ENCODE results near the gene DENND1A. TPM values are rescaled to one million over a fixed set of nuclear protein-coding genes. Genes with fewer than 3 reads are reported as not detected.

Gene DENND1A
- total RNA-seq, 1 experiment from 2014 or later: 19.7 TPM

- intact Hi-C loops (cut with micrococcal nuclease; ENCODE audit: unreplicated experiment) (no loop called here), in situ Hi-C loops (cut with HindIII; ENCODE audit: low pct_unique_long_range_greater_than_20kb, low sequenced_read_pairs) (no loop called here)
- CTCF ChIA-PET: no interaction called here
- no peak overlapping the region for H3K4me3 ChIP-seq (ENCODE audit: low read depth in 2 of 2, low read length in 2 of 2)
- H3K27me3 ChIP-seq (ENCODE audit: control insufficient read depth, insufficient read depth, low read length): no peaks in the 10 kb centered on the region
- BruUV-seq (replicated peaks): no TSS peak
- no peaks in the 10 kb centered on the region for H3K4me1 ChIP-seq (ENCODE audit: control insufficient read depth, insufficient read depth, low read length)
- POLR2A ChIA-PET: no interaction called here
- no peak for TF ChIP-seq SIN3A (IDR thresholded peaks at IDR 0.05; ENCODE audit: borderline replicate concordance, insufficient read depth, low read depth, low read length)
- no peak for TF ChIP-seq REST (IDR thresholded peaks at IDR 0.05; ENCODE audit: insufficient read depth in 1 of 2, low read depth in 2 of 2, low read length in 1 of 2)
- TF ChIP-seq CTCF (IDR thresholded peaks at IDR 0.05): no peak
- no peak for TF ChIP-seq POLR2AphosphoS5 (IDR thresholded peaks at IDR 0.05; ENCODE audit: low read depth, low read length)
- no peak for TF ChIP-seq TCF7L2 (IDR thresholded peaks at IDR 0.05; ENCODE audit: low read depth, low read length)
- H3K9me3 ChIP-seq (ENCODE audit: control insufficient read depth, insufficient read depth, low read depth, low read length): no peaks in the 10 kb centered on the region
- ATAC-seq (no peak), DNase-seq (ENCODE audit: low read depth, low spot score) (no peak)
- no peaks in the 10 kb centered on the region for H3K36me3 ChIP-seq (ENCODE audit: control insufficient read depth, insufficient read depth, low read length)
- H3K27ac ChIP-seq (ENCODE audit: low read length): no peak overlapping the region
Measured at GRCh38 chr9:123880420-123880819, 49.5 kb downstream of the DENND1A start.

GRCh38 chr9:123876750-123877149 is 53.2 kb downstream of the DENND1A start:
- Histone ChIP-seq H3K27ac (ENCODE audit: low read length) (no peak overlapping the region), H3K9me3 (ENCODE audit: control insufficient read depth, insufficient read depth, low read depth, low read length) (no peaks in the 10 kb centered on the region), H3K4me1 (ENCODE audit: control insufficient read depth, insufficient read depth, low read length) (no peaks in the 10 kb centered on the region), H3K36me3 (ENCODE audit: control insufficient read depth, insufficient read depth, low read length) (no peaks in the 10 kb centered on the region), H3K27me3 (ENCODE audit: control insufficient read depth, insufficient read depth, low read length) (no peaks in the 10 kb centered on the region), H3K4me3 (ENCODE audit: low read depth in 2 of 2, low read length in 2 of 2) (no peak overlapping the region)
- no TSS peak for BruUV-seq (replicated peaks)
- ChIA-PET CTCF (no interaction called here), POLR2A (no interaction called here)
- in situ Hi-C loops (cut with HindIII; ENCODE audit: low pct_unique_long_range_greater_than_20kb, low sequenced_read_pairs): no loop called here
- TF ChIP-seq REST (IDR thresholded peaks at IDR 0.05; ENCODE audit: insufficient read depth in 1 of 2, low read depth in 2 of 2, low read length in 1 of 2) (no peak), TCF7L2 (IDR thresholded peaks at IDR 0.05; ENCODE audit: low read depth, low read length) (no peak), SIN3A (IDR thresholded peaks at IDR 0.05; ENCODE audit: borderline replicate concordance, insufficient read depth, low read depth, low read length) (no peak), CTCF (IDR thresholded peaks at IDR 0.05) (no peak), POLR2AphosphoS5 (IDR thresholded peaks at IDR 0.05; ENCODE audit: low read depth, low read length) (no peak)
- intact Hi-C loops (cut with micrococcal nuclease; ENCODE audit: unreplicated experiment): no loop called here
- no peak for DNase-seq (ENCODE audit: low read depth, low spot score)
- ATAC-seq: no peak
